Right lobe of liver (tissue), 6 donors: ENCODE measurements around the gene KCNH2. TPM values are rescaled to one million over a fixed set of nuclear protein-coding genes. Genes with fewer than 3 reads are reported as not detected.
A peak's percentile ranks its signal among the peaks of the same experiment; 100 is the strongest.
"Not testable (repeated sequence)": the region's sequence is repeated elsewhere in the genome, so short reads cannot be mapped to it uniquely, and the experiment has no call there.

Experiments
- ATAC-seq, 4 donors: fragments of 200-7000 bp; cut with Tn5 transposase; one replicate each; pipeline ENCODE4 v1.9.1; 2020; ENCODE audit warnings: mild to moderate bottlenecking in 4 of 4, moderate library complexity in 4 of 4
- DNase-seq, 3 donors: peaks; one replicate each; pipeline ENCODE4 v3.0.0-alpha.2; 2020
- H3K27ac ChIP-seq, 3 donors: fragments of 200-600 bp; one replicate each; pipeline ENCODE4 v1.8.0; 2022
- H3K27me3 ChIP-seq, 2 donors: fragments of 200-600 bp; one replicate each; pipeline ENCODE4 v1.8.0; 2022
- H3K36me3 ChIP-seq, 4 donors: fragments of 200-600 bp; sonication (generic) in 1 of 4; one replicate each; pipeline versions ENCODE4 v1.5.1 to v1.8.0; 2017 to 2022; ENCODE audit warnings: control low read depth in 1 of 4
- H3K4me1 ChIP-seq, 4 donors: fragments of 200-600 bp; sonication (generic) in 1 of 4; one replicate each; pipeline versions ENCODE4 v1.5.1 to v1.8.0; 2017 to 2022; ENCODE audit warnings: control low read depth in 1 of 4
- H3K4me3 ChIP-seq, 3 donors: fragments of 200-600 bp; one replicate each; pipeline ENCODE4 v1.8.0; 2022
- H3K9me3 ChIP-seq, 4 donors: fragments of 200-600 bp; sonication (generic) in 1 of 4; one replicate each; pipeline versions ENCODE4 v1.5.1 to v1.8.0; 2017 to 2022; ENCODE audit warnings: control low read depth in 1 of 4
- CTCF ChIP-seq, 4 donors: fragments of 200-600 bp in 3 of 4; fragments of 450-650 bp in 1 of 4; IDR thresholded peaks; one replicate each; pipeline versions ENCODE4 v1.5.1 to v1.8.0; 2016 to 2022; ENCODE audit warnings: antibody characterized with exemption in 4 of 4, mild to moderate bottlenecking in 2 of 4
- POLR2A ChIP-seq: fragments of 450-650 bp; IDR thresholded peaks from one replicate; pipeline ENCODE4 v1.6.1; 2017; ENCODE audit warnings: antibody characterized with exemption, mild to moderate bottlenecking
- WGBS: methylation state at CpG from one replicate; pipeline ENCODE4 v1.1.6; 2018; ENCODE audit warnings: low coverage, low lambda C conversion rate; ENCODE audit not compliant: insufficient coverage; ENCODE audit errors: missing lambda C conversion rate; 5-methylcytosine and 5-hydroxymethylcytosine counted together
- intact Hi-C, 2 donors: fragments of 100-400 bp; cut with DNase I; formaldehyde crosslinking; loops; one replicate each; pipeline versions ENCODE4 v1.11.2 to v1.14.1; 2022
- total RNA-seq, 6 experiments: library from RNA; depleted of rRNA in 2 of 6; stranded (reverse); fragments of >200 nt in 2 of 6; fragmentation: NEBNext Ultra II Directional in 3 of 6; extraction: Animal tissue kit (Norgen Biotek cat#: 25700) in 3 of 6; gene quantifications; one replicate each; pipeline versions ENCODE4 v1.1.0 to v1.2.4, GENCODE V29; 2016 to 2023
- donor health status: DM: no; HTN: yes; CAD: no.
- donor health status: DM: no; HTN: no; CAD: no.
- donor health status: DM: no; HTN: no; CAD: no.
- donor health status: DM: no; HTN: yes; CAD: no.
- donor health status: DM: no; HTN: yes; CAD: no.

Gene KCNH2
- total RNA-seq, 6 experiments from 2014 or later = 0.11 to 0.69 (median 0.18) TPM; not detected in 1

- Histone ChIP-seq H3K4me3 (no peak overlapping the region), H3K9me3 (no peaks in the 10 kb centered on the region), H3K27me3 (no peaks in the 10 kb centered on the region), H3K27ac (no peak overlapping the region), H3K36me3 (no peaks in the 10 kb centered on the region), H3K4me1 (no peaks in the 10 kb centered on the region)
- TF ChIP-seq CTCF (IDR thresholded peaks at IDR 0.05) (no peak), POLR2A (no peak)
- WGBS = 59% methylated on average over 8 of the region's 11 CpGs
- peak in 1 of 3 donors; percentile 26 for DNase-seq
- intact Hi-C loops = no loop called here
- no peak for ATAC-seq
Observed at GRCh38 chr7:150911590-150912267, 66.4 kb downstream of the KCNH2 start.

- ATAC-seq = no peak
- intact Hi-C loops = no loop called here
- 38% methylated on average over 10 of the region's 12 CpGs for WGBS
Observed at GRCh38 chr7:150910996-150911422, 67.1 kb downstream of the KCNH2 start.

DNA sequence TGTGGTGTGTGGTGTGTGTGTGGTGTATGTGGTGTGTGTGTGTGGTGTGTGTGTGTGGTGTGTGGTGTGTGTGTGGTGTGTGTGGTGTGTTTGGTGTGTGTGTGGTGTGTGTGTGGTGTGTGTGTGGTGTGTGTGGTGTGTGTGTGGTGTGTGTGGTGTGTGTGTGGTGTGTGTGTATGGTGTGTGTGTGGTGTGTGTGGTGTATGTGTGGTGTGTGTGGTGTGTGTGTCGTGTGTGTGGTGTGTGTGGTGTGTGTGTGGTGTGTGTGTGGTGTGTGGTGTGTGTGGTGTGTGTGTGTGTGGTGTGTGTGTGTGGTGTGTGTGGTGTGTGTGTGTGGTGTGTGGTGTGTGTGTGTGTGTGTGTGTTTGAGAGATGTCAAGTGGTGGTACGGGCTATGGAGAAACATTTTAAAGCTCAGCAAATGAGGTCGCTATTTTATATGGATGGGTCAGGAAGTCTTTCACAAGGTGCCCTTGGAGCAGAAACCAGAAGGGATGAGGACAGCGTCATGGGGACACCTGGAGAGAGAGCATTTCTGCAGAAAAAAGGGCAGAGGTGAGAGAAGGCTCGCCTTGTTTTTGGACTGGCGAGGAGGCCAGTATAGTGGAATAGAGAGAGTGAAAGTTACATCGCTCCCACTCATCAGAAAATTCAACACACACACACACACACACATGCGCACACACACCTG, 67.7 kb downstream of the KCNH2 start:
- H3K4me1 ChIP-seq, H3K27ac ChIP-seq, ATAC-seq, DNase-seq, H3K4me3 ChIP-seq, intact Hi-C loops, H3K9me3 ChIP-seq, H3K36me3 ChIP-seq, H3K27me3 ChIP-seq: not testable (repeated sequence)
- 46% methylated on average over 6 of the region's 8 CpGs for WGBS

More at GRCh38 chr7:150910996-150911422, 67.1 kb downstream of the KCNH2 start:
- no peaks in the 10 kb centered on the region for H3K27me3 ChIP-seq
- DNase-seq = peak in 1 of 3 donors; percentile 38
- H3K36me3 ChIP-seq = no peaks in the 10 kb centered on the region
- TF ChIP-seq CTCF (IDR thresholded peaks at IDR 0.05) (no peak), POLR2A (no peak)
- no peak overlapping the region for H3K27ac ChIP-seq
- no peak overlapping the region for H3K4me3 ChIP-seq
- H3K9me3 ChIP-seq = no peaks in the 10 kb centered on the region
- no peaks in the 10 kb centered on the region for H3K4me1 ChIP-seq

DNA sequence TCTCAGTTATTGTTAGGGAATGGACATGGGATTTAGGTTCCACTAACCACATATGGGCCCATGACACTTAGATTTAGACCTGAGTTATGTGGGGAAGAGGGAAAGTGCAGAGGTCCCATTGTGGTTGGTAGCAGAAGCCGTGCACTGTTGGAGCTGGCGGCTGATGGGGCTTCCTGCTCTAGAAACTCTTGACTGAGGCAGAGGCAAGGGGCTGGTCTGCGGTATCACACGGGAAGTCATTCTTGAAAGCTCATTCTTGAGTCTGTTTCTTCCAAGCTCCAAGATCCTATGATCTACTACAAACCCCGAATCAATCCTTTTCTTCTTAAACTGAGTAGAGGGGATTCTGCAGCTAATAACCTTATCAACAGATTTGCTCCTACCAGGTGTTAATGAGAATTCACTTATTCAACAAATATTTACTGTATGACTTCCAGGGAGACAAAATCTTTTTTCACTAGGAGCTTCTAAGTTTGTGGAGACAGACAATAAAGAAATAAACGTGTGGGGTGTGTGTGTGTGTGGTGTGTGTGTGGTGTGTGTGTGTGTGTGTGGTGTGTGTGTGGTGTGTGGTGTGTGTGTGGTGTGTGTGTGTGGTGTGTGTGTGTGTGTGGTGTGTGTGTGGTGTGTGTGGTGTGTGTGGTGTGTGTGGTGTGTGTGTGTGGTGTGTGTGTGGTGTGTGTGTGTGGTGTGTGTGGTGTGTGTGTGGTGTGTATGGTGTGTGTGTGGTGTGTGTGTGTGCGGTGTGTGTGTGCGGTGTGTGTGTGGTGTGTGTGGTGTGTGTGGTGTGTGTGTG, 68.7 kb downstream of the KCNH2 start:
- DNase-seq (no peak), ATAC-seq (no peak)
- Histone ChIP-seq H3K4me1 (no peaks in the 10 kb centered on the region), H3K4me3 (no peak overlapping the region), H3K36me3 (no peaks in the 10 kb centered on the region), H3K9me3 (no peaks in the 10 kb centered on the region), H3K27me3 (no peaks in the 10 kb centered on the region), H3K27ac (no peak overlapping the region)
- WGBS = 38% methylated on average over 4 of the region's 8 CpGs
- intact Hi-C loops = no loop called here
- TF ChIP-seq POLR2A (no peak), CTCF (IDR thresholded peaks at IDR 0.05) (no peak)
